Suprapubic skin (tissue), 3 donors: ENCODE data around the gene SLC12A8.

Experiments used
- EP300 ChIP-seq: sonication (generic); formaldehyde crosslinking; IDR thresholded peaks from one replicate; pipeline ENCODE4 v1.6.1; 2017; ENCODE audit warnings: antibody characterized with exemption
- POLR2A ChIP-seq, 2 donors: fragments of 450-650 bp; IDR thresholded peaks; one replicate each; pipeline ENCODE4 v1.6.1; 2017; ENCODE audit warnings: antibody characterized with exemption in 2 of 2, mild to moderate bottlenecking in 2 of 2, moderate library complexity in 2 of 2
- TF ChIP-seq, protein P1 (sequence below), 2 donors: fragments of 200-600 bp in 1 of 2; fragments of 450-650 bp in 1 of 2; sonication (generic) in 1 of 2; IDR thresholded peaks; one replicate each; pipeline ENCODE4 v1.5.1; 2016 to 2019; ENCODE audit warnings: antibody characterized with exemption in 2 of 2, mild to moderate bottlenecking in 1 of 2, moderate library complexity in 1 of 2

DNA sequence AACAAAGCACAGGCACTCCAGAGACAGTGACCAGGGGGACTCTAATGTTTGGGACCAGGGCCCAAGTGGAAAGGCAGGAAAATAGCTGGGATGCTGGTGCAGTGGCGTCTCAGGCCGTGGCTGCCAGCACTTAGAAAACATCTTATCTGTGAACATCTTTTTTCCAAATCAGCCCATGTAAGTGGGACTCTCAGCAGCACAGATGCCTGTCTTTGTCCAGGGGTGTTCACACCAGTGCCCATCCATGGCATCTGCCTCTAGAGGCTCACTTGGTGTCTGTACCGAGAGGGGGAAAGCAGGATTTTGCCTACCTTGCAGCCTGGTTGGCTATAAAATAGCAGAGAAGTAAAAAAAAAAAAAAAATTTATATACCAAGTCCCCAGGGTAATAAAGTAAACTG lies 26.7 kb downstream of the SLC12A8 start:
- TF ChIP-seq, protein P1, sequence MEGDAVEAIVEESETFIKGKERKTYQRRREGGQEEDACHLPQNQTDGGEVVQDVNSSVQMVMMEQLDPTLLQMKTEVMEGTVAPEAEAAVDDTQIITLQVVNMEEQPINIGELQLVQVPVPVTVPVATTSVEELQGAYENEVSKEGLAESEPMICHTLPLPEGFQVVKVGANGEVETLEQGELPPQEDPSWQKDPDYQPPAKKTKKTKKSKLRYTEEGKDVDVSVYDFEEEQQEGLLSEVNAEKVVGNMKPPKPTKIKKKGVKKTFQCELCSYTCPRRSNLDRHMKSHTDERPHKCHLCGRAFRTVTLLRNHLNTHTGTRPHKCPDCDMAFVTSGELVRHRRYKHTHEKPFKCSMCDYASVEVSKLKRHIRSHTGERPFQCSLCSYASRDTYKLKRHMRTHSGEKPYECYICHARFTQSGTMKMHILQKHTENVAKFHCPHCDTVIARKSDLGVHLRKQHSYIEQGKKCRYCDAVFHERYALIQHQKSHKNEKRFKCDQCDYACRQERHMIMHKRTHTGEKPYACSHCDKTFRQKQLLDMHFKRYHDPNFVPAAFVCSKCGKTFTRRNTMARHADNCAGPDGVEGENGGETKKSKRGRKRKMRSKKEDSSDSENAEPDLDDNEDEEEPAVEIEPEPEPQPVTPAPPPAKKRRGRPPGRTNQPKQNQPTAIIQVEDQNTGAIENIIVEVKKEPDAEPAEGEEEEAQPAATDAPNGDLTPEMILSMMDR (IDR thresholded peaks at IDR 0.05), result no peak
- no peak for TF ChIP-seq EP300
- TF ChIP-seq POLR2A (IDR thresholded peaks at IDR 0.05), result no peak
